ENCODE measurements around the gene S100A14. TPM values are rescaled to one million over a fixed set of nuclear protein-coding genes. Genes with fewer than 3 reads are reported as not detected.

Gene S100A14
- total RNA-seq, result 1,221 and 1,339 TPM in 2 replicates

DNA sequence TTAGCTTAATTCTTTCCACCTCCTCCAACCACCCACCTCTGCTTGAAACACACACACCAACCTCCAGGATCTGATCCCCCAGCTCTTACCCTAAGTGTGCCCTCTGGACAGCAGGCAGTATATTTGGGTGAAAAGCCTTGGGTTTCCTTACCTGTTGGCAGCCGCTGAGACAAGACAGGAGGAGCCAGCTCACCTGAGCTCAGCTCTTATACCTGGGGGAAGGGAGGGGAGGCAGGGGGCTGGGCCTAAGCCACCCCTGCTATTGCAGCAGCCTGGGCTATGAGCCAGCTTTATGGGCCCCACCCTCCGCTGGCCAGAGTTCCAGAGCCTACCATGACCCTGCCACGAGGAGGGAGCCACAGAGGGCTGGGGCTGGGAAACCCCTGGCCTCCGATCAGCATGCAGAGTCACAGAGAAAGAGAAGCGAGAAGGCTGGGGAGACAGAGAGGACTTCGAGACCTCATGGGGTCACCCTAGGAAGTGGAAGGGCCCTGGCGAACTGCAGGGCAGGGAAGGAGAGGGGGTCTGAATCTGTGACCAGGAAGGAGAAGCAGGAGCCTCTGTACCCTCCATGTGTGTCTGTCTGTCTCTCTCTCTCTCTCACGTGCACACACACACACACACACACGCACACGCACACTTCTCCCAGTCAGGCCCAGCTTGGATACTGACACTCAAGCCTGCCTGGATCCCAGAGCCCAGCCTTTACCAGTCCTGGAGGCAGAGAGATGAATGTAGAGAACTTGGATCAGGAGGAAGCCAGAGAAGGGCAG is at the start of gene S100A14:
Gene S100A14 (minus strand): TSS at position 182 of the 773 bp plus-strand sequence. CDS start 467 bp downstream, outside the sequence.
- Histone ChIP-seq H3K4me3 (ENCODE audit: low read depth, low read length) (peak within 1 kb of the TSS; percentile 63), H3K27me3 (ENCODE audit: control insufficient read depth, insufficient read depth, low read length) (no peaks in the 10 kb centered on the region), H3K36me3 (ENCODE audit: control insufficient read depth, insufficient read depth, low read length) (peaks cover 8% of the 10 kb centered on the region)
- DNase-seq (ENCODE audit: low read depth) (peak; percentile 86), FAIRE-seq (peak; percentile 18)
- TF ChIP-seq CTCF (IDR thresholded peaks at IDR 0.05; ENCODE audit: insufficient read depth, low read length, severe bottlenecking), result no peak

DNA sequence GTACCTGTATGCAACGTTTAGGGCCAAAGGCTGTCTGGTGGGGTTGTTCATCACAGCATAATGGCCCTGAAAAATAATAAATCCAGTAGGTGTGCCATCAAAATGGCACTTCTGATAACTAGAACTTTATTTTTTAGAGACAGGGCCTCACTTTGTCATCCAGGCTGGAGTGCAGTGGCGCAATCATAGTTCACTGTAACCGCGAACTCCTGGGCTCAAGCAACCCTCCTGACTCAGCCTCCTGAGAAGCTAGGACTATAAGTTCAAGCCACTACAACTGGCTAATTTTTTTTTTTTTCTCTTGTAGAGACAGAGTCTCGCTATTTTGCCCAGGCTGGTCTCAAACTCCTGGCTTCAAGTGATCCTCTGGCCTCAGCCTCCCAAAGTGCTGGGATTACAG is 47.1 kb upstream of the S100A14 start:
- peaks cover 42% of the 10 kb centered on the region for H3K36me3 ChIP-seq (ENCODE audit: control insufficient read depth, insufficient read depth, low read length)
- no peak overlapping the region for H3K4me3 ChIP-seq (ENCODE audit: low read depth, low read length)
- H3K27me3 ChIP-seq (ENCODE audit: control insufficient read depth, insufficient read depth, low read length), result no peaks in the 10 kb centered on the region
- TF ChIP-seq CTCF (IDR thresholded peaks at IDR 0.05; ENCODE audit: insufficient read depth, low read length, severe bottlenecking), result no peak
- peak; percentile 20 for DNase-seq (ENCODE audit: low read depth)
- no peak for FAIRE-seq

- no peak for FAIRE-seq
- DNase-seq (ENCODE audit: low read depth), result no peak
- peaks cover 37% of the 10 kb centered on the region for H3K36me3 ChIP-seq (ENCODE audit: control insufficient read depth, insufficient read depth, low read length)
Measured at GRCh38 chr1:153662269-153662668, 46.1 kb upstream of the S100A14 start.

DNA sequence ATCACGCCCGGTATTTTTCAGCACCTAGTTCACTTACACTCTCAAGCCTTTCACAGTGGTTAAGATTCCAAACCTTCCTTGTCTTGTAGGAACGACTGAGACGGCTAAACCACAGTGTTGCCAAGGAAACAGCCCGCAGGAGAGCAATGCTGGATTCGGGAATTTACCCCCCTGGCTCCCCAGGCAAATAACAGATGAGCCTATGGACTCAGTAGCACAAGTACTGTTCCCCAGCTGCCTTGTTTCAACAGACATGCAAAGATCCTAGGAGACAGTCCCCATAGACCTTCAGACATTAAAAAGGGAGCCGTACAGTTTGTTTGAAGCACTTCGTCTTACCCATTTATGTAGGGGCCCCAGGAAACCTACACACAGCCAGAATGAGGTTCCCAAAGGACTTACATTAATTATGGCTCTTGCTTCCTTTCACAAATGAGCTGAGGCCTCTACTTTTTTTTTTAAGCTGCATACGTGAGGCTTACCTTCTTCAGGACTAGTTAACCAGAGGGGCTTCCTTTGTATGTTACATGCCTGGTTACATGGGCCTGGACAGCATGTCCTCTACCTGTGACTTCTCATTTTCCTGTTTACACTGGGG is 45.1 kb upstream of the S100A14 start:
- no peak for DNase-seq (ENCODE audit: low read depth)
- no peak for FAIRE-seq
- peaks cover 30% of the 10 kb centered on the region for H3K36me3 ChIP-seq (ENCODE audit: control insufficient read depth, insufficient read depth, low read length)
- no peaks in the 10 kb centered on the region for H3K27me3 ChIP-seq (ENCODE audit: control insufficient read depth, insufficient read depth, low read length)
- no peak for TF ChIP-seq CTCF (IDR thresholded peaks at IDR 0.05; ENCODE audit: insufficient read depth, low read length, severe bottlenecking)
- no peak overlapping the region for H3K4me3 ChIP-seq (ENCODE audit: low read depth, low read length)

More at GRCh38 chr1:153662269-153662668, 46.1 kb upstream of the S100A14 start:
- Histone ChIP-seq H3K4me3 (ENCODE audit: low read depth, low read length) (no peak overlapping the region), H3K27me3 (ENCODE audit: control insufficient read depth, insufficient read depth, low read length) (no peaks in the 10 kb centered on the region)
- no peak for TF ChIP-seq CTCF (IDR thresholded peaks at IDR 0.05; ENCODE audit: insufficient read depth, low read length, severe bottlenecking)

DNA sequence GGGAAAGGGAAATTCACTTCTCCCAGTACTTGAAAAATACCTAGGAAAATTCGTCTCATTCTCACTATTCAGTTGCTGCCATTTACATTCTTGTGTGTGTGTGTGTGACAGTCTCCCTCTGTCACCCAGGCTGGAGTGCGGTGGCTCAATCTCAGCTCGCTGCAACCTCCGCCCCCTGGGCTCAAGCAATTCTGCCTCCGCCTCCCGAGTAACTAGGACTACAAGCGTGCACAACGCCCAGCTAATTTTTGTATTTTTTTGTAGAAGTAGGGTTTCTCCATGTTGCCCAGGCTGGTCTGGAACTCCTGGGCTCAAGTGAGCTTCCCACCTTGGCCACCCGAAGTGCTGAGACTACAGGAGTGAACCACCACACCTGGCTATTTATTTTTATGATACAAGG is 43.5 kb upstream of the S100A14 start:
- Histone ChIP-seq H3K36me3 (ENCODE audit: control insufficient read depth, insufficient read depth, low read length) (peaks cover 20% of the 10 kb centered on the region), H3K27me3 (ENCODE audit: control insufficient read depth, insufficient read depth, low read length) (no peaks in the 10 kb centered on the region), H3K4me3 (ENCODE audit: low read depth, low read length) (peak overlapping the region; percentile 72)
- TF ChIP-seq CTCF (IDR thresholded peaks at IDR 0.05; ENCODE audit: insufficient read depth, low read length, severe bottlenecking), result no peak
- FAIRE-seq (no peak), DNase-seq (ENCODE audit: low read depth) (no peak)
